ENCODE data around the gene SKAP2.

SKAP2 gene

DNA sequence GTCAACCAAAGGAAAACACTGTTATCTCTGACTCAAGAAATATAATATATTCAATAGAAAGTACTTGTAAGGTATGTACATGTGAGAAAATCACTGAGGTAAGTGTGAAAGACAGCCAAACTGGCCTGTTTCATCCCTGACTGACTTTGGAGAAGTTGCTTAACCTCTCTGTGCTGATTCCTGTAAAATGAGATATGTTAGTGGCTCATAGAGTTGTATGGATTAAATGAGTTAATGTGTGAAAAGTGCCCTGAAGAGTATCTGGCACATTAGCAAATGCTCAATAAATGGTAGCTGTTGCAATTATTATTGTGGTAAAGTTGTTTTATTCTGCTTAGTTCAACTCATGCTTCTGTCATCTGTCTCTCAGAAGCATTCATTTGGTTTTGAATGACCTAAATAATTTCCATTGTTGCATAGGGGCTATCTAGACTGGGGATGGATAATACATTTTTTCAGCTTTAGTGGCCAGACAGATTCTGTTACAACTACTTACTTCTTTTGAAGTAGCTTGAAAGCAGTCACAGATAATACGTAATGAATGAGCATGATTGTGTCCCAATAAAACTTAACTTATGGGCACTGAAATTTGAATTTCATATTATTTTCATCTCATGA lies 84.3 kb downstream of the SKAP2 start:
- DNase-seq (ENCODE audit: extremely low read depth in 1 of 2, low read depth in 1 of 2), result no peak

DNA sequence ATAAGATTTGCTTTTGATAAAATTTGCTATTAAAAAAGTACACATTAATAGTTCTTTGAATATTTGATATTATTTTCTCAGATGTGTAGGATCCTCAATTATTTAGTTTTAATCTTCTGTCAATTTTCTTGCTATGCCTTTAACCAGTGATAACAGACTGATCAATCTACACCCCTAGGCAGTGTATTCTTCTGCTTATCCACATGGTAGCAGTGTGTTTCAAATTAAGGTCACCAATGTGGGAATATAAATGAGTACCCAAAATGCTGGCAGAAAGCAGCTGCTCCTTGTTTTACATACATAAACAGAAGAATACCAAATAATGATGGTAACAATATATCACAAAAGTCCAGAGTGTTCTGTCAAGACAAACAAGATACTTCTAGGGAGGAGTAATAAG lies 87.0 kb downstream of the SKAP2 start:
- no peak for DNase-seq (ENCODE audit: extremely low read depth in 1 of 2, low read depth in 1 of 2)

DNA sequence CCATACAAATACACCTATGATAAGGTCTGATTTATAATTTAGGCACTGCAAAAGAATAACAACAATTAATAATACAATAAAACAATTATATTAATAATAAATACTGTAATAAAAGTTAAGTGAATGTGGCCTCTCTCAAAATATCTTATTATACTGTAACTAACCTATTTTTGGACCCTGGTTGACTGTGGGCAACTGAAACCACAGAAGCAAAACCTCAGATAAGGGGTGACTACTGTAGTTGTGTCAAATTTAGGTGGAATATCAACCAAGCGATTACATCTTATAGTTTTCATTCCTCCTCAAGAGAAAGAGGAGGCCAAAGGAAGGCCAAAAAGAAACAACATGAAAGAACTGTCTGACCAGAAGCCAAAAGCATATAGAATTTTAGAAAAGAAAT lies 103.9 kb downstream of the SKAP2 start:
- DNase-seq (ENCODE audit: extremely low read depth in 1 of 2, low read depth in 1 of 2), result no peak

DNA sequence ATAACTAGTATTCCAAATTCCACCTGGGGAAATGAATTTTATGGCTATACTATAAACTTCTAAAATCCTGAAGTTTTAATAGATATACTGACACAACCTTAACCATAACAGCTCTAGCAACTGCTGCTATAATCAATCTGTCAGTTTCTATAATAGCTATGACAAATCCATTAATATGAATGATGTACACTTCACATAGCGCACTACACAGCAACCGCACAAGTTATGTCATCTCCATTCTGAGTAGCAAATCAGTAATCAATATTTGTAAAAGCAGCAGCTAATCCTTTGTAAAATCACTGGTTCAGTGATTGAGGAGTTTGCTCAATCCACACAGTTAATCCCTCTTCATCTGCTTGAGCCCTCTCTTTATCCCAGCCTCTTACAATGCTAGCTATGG lies 105.3 kb downstream of the SKAP2 start:
- DNase-seq (ENCODE audit: extremely low read depth in 1 of 2, low read depth in 1 of 2), result no peak

DNA sequence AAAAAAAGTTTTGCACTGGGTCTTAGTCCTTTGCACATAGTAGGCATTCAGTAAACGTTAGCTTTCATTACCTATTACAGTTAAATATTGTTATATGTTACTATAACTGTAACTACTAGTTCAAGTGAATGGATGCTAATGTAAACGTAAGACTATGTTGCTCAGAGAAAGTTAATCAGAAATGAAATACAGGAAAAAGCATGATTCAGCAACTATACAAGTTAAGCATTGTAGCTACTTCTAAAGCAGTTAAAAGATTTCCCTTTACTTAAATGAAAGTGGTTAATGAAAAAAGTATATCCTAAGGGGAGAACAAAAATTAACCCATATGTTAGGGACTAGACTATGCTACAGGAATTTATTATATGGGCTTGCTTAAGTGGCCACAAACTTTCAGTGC lies 121.2 kb downstream of the SKAP2 start:
- no peak for DNase-seq (ENCODE audit: extremely low read depth in 1 of 2, low read depth in 1 of 2)

DNA sequence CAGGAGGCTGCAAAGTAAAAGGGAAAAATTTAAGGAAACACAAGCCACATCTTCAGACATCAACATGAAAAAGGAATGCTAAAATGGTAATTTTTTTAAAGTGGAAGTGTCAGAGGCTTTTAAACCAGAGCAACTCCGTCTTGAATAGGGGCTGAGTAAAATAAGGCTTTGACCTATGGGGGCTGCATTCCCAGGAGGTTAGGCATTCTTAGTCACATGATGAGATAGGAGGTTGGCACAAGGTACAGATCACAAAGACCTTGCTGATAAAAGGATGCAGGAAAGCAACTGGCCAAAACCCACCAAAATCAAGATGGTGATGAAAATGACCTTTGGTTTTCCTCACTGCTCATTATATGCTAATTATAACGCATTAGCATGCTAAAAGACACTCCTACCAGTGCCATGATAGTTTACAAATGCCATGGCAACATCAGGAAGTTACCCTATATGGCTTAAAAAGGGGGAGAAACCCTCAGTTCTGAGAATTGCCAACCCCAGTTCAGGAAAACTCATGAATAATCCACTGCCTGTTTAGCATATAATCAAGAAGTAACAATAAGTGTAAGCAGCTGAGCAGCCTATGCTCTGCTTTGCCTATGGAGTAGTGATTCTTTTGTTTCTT lies 128.3 kb downstream of the SKAP2 start:
- no peak for DNase-seq (ENCODE audit: extremely low read depth in 1 of 2, low read depth in 1 of 2)

DNA sequence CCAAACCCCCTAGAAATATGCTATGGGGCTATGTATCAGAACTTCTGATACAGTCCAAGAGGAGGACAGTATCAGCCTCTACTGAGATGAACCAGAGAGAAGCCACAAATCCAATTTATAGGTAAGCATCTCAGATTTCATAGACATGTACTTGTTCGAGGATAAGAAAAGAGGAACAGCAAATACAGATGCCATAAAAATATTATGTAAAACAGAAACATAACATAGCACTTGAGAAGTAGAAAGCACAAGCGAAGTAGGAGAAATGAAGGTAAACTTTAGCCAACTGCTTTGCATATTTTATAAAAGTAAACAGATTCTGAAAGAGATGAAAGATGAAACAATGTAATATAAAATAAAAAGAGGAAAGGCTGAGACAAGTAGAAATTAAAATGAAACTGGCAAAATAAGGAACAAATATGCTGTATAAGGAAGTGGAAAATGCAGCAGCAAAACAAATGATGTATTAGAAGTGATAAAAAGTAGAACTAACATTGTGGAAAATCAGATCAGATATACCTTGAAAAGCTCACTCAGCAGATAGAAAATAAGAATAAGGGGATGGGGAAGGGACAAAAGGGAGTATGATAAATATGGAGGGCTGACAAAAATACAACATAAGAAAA lies 135.1 kb downstream of the SKAP2 start:
- DNase-seq (ENCODE audit: extremely low read depth in 1 of 2, low read depth in 1 of 2), result no peak

DNA sequence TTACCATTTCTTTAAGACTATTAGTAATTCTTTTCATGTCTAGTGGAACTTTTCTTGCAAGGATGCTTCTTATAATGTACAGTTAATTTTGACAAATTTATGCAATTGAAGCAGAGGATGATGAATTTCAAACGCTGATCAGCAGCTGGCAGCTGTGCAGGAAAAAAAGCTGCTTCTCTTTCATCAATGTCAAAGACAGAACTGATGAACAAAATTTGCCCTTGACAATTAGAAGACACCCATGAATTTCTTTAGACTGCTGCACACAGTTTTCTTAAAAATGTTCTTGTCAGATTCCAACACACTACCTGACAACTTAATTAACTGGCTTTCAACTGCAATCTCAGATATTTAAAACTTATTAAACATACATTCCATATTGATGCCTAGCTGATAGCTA lies 138.3 kb downstream of the SKAP2 start:
- no peak for DNase-seq (ENCODE audit: extremely low read depth in 1 of 2, low read depth in 1 of 2)

DNA sequence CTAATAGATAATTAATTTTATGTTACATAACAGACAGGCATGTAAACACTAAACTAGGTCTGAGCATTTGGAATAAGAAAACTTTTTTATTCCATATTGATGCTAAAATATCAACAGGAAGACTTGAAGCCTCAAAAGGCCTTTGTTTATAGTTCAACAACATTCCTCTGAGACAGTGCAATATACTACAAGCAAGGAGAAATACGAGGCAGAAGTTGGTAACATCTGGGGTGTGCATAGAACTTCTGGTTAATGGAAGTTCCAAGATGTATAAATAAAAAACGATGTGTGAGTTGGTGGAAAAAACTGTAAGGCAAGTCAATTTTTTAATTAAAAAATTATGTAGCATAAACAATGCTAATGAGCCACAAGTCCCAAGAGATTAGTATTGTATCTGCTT lies 139.6 kb downstream of the SKAP2 start:
- DNase-seq (ENCODE audit: extremely low read depth in 1 of 2, low read depth in 1 of 2), result no peak

DNA sequence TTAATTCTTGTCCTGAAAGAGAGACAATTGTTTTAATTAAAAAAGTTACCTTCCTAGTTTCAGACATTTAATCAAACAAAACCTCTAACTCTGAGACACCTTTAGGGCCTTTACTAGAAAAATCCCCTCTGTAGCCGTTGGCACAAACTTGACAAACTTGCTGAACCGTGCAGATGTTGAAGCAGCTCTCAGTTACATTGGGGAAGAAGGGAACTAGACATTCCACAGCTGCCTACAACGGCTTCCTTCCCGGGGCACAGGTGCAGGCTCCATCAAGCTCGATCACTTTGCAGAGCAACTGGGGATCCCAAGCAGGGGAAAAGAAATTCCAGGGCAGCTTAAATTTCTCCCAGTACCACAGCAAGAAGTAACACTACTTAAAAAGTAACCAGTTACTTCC lies 141.3 kb downstream of the SKAP2 start:
- no peak for DNase-seq (ENCODE audit: extremely low read depth in 1 of 2, low read depth in 1 of 2)

DNA sequence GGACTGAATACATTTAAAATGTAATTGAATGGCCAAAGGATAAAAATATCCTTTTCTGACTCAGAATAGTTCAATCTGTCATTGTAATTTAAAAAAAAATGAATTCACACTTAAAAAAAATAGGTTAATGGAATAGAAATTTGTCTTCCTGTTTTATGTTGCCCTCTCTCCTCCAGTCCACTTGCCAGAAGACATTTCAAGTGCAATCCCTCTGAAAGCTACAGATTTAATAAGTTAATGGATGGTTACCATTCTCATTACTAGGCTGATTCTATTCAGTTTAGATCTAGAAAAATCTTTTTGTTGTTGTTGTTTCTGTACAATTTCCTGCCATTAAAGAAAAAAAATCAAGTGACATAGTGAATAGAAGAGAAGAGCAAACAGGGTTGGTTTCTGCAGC lies 142.9 kb downstream of the SKAP2 start:
- DNase-seq (ENCODE audit: extremely low read depth in 1 of 2, low read depth in 1 of 2), result no peak

DNA sequence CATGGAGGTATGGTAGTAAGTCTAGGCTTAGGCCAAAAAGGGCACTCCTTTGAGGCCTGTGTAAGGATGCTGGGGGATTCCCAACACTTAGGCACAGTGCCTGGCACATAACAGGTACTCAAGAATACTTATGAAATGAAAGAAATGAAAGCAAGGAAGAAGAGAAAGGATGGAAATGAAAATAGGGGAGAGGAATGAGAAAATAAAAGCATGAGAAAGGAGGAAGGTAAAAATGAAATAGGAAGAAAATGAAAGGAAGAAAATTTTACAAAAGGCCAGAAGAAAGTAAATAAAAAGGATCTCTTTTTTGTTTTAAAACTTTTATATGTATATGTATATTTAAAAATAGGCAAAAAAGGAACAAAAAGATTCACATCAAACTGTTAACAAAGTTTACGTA lies 146.3 kb downstream of the SKAP2 start:
- no peak for DNase-seq (ENCODE audit: extremely low read depth in 1 of 2, low read depth in 1 of 2)

DNA sequence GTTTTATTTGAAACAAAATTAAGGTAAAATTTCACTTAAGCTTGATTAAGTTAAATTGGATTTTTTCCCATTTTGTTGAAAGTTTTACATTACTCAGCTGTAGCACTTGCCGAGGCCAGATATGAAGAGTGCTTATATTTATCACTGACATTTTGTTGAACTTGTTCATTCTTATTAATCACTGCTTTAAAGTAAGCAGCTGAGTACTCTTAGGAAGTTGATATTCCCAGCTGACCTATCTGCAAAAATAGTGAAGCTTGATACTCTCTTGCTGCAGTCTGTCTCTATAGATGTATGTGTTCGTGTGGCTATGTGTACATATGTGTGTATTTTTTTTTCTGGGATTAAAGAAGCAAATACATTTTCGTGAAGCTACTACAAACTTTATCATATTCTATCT lies 150.0 kb downstream of the SKAP2 start:
- no peak for DNase-seq (ENCODE audit: extremely low read depth in 1 of 2, low read depth in 1 of 2)

DNA sequence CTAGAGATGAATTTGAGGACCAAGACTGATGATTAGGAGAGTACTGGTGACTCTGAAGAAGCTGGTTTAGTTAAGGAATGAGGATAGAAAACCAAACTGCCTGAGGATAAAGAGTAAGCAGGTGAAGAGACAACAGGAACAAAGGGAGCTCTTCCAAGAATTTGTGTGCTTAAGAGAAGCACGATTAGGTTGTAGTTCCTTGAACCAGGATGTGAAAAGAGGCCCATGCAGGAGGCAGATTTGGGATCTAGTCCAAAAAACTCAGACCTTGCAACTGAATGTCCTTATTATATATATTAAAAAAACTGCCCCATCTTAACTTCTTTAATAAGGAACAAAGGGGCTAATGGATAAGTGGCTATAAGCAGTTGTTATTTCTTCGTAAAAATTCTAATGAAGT lies 150.4 kb downstream of the SKAP2 start:
- no peak for DNase-seq (ENCODE audit: extremely low read depth in 1 of 2, low read depth in 1 of 2)

DNA sequence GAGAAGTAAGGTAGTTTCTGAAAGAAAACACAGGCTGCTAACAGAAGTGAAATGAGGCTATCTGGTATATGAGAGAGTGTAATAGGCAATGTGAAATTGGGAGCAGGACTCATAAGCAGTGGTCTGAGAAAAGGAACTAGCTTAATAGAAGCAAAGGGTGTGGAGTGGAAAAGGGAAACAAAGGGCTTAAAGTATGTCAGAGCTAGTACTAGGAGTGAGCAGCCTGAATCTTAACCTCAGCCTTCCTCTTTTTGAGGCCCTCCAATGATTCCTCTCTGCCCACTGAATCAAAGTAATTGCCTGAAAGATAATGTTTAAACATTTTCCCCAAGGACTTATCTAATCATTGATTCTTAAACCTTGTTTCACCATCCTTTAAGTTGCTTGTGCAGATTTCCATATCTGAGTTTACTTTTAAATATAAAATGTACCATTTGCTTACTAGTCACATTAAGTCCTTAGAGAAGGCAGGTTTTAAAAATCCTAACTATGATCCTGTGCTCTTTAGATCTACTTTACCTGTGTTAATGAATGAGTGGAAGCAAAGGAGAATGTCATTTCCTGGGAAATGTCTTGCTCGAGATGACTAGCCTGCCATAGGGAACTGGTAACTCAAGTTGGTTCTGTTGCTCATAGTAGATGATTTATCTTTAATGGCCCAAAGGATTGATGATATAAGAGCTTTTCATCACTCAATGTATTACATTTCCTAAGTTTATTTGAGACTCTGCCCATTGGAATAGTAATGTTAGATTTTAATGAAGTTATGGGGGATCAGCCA lies 155.0 kb downstream of the SKAP2 start:
- no peak for DNase-seq (ENCODE audit: extremely low read depth in 1 of 2, low read depth in 1 of 2)

DNA sequence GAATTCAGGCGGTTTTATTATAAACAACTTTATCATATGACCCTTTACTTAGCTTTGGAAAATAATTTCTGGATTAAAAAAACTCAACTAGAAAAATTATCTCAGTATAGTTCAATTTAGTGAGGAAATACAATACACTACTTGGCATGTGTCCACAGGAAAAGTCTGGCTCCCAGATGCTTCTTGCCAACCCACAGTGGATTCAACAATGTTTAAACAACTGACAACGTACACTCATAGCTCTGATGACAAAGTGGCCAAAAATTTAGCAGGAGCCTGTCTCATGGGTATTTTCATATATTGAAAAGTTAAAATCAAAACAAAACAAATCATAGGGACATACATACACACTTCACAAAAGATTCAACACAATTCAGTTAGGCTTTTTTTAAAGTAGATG lies 158.8 kb downstream of the SKAP2 start:
- DNase-seq (ENCODE audit: extremely low read depth in 1 of 2, low read depth in 1 of 2), result no peak

DNA sequence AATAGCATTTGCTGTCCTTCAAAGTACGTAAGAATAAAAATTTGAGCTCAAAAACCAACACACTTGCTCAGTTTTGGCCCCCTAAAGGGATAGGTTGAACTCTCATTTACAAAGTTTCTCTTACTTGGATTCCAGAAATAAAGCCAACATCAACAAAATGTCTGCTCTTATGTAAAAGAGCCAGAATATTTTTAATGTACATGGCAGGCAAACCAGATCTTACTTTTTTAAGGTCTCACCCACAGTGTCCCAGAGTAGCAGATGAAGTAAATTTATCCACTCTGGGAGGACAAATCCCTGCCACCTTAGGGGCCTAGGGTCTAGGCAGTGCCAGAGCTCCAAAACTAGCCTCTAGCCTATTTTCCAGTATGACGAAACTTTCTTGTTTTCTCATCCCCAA lies 159.6 kb downstream of the SKAP2 start:
- DNase-seq (ENCODE audit: extremely low read depth in 1 of 2, low read depth in 1 of 2), result no peak

DNA sequence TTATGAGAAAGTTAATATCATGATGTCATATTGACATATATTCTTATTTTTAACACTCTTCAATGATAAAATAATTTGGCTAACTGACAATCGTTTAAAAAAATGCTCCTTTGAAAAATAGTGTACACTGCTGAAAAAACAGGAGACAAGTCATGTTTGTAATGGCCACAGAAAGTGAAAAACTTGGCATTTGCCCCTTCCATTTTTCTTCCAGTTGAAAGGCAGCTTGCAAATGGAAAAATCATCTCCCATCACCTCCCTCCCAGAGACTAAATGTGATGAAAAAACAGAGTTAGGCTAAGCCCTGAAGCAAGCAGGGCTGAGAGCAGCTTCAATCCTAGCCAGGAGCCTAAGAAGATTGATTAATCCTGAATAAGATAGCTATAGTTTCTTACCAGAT lies 160.4 kb downstream of the SKAP2 start:
- no peak for DNase-seq (ENCODE audit: extremely low read depth in 1 of 2, low read depth in 1 of 2)

DNA sequence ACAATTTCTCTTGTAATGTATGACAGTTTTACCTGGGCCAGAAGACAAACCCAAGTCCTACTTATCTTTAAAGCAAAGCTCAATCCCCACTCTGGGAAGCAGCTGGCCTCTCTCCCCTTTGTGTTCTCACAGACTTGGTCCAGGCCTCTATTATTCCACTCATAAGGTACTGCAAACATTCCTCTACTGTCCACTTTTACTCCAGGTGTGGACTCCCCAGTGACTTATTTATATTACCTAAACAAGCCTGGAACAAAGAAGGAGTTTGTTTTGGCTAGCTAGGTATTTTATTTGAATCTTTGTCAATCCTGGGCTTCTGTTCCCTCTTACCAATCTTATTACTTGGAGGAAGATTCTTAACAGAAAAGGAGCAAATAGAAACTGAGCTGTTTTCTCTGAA lies 163.5 kb downstream of the SKAP2 start:
- no peak for DNase-seq (ENCODE audit: extremely low read depth in 1 of 2, low read depth in 1 of 2)

DNA sequence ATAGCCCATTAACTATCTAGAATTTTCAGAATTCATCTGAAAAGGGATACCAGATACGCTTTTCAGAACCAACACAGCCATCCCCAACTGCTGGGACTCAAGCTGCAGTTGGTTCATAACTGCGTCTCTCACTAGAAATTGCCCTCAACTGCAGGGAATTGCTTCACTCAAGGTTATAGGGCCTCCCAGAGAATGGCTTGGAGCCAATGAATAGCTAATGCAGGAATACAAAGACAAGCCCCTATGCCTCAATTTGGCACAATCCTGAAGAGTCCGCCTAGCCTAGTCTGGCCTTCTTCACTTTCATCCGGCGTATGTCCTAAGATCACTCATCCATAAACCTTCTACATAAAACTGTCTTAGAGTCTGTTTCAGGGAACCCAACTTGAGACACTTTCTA lies 164.0 kb downstream of the SKAP2 start:
- DNase-seq (ENCODE audit: extremely low read depth in 1 of 2, low read depth in 1 of 2), result no peak

DNA sequence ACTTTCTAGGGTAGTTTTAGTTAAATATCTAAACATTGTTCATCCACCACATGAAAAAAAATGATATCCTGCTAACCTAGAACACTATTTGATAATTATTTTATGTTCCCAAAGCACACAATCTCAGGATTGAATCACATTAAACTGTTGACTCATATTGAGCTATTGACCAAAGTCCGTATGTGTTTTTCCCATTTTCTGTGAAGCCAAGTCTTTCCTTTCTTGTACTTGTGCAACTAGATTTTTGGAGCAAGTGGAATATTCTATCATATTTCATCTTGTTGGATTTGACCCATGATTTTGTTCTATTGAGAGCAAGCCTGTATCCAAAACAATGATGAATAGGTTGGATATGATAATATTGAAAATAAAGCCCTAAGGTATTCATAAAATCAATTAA lies 164.6 kb downstream of the SKAP2 start:
- DNase-seq (ENCODE audit: extremely low read depth in 1 of 2, low read depth in 1 of 2), result no peak

DNA sequence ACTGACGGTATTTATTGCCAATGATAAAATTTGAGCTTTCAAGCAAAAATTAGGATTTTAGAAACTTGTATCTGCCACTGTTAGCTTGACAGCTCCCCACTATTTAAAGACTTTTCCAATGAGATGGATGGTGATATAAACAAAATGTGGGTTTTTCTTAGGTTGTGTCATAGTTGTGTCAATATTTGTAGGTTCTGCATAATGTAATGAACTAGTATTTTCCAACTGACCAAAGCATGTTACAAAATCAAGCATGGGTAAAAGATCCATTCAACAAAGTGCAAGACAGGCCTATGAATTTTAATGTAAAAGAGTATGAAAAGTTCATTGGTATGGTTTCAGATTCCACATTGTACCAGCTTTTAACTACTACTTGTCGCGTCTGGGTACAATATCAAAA lies 165.6 kb downstream of the SKAP2 start:
- no peak for DNase-seq (ENCODE audit: extremely low read depth in 1 of 2, low read depth in 1 of 2)
